Trophoblast cell (in vitro differentiated cells and primary cell): ENCODE data around the gene FLNC.

Experiments
- DNase-seq, 2 donors: peaks; one replicate each; pipeline ENCODE4 v3.0.0-alpha.2; 2016
- H2AFZ ChIP-seq: 2 replicates; pipeline ENCODE4 v1.6.1; 2013; ENCODE audit warnings: low read length, moderate library complexity, mild to moderate bottlenecking; ENCODE audit not compliant: insufficient read depth, poor library complexity
- H2AK5ac ChIP-seq: 2 replicates; pipeline ENCODE4 v1.6.1; 2013; ENCODE audit warnings: mild to moderate bottlenecking, low read length
- H2BK120ac ChIP-seq: 2 replicates; pipeline ENCODE4 v1.6.1; 2013; ENCODE audit warnings: low read length, mild to moderate bottlenecking, moderate library complexity; ENCODE audit not compliant: insufficient read depth, poor library complexity
- H2BK12ac ChIP-seq: 2 replicates; pipeline ENCODE4 v1.6.1; 2013; ENCODE audit warnings: mild to moderate bottlenecking, low read length, moderate library complexity
- H2BK5ac ChIP-seq: 2 replicates; pipeline ENCODE4 v1.6.1; 2013; ENCODE audit warnings: low read length, low read depth, moderate library complexity, mild to moderate bottlenecking; ENCODE audit not compliant: poor library complexity
- H3K14ac ChIP-seq: 2 replicates; pipeline ENCODE4 v1.6.1; 2013; ENCODE audit warnings: mild to moderate bottlenecking, low read length
- H3K18ac ChIP-seq: 2 replicates; pipeline ENCODE4 v1.6.1; 2013; ENCODE audit warnings: mild to moderate bottlenecking, low read length
- H3K23ac ChIP-seq: 2 replicates; pipeline ENCODE4 v1.6.1; 2013; ENCODE audit warnings: low read length
- H3K27ac ChIP-seq: 2 replicates; pipeline ENCODE4 v1.5.1; 2013; ENCODE audit warnings: low read depth, mild to moderate bottlenecking, inconsistent platforms, low read length, moderate library complexity
- H3K27me3 ChIP-seq: 2 replicates; pipeline ENCODE4 v1.6.1; 2013; ENCODE audit warnings: inconsistent platforms, mild to moderate bottlenecking, low read length, moderate library complexity; ENCODE audit not compliant: insufficient read depth
- H3K36me3 ChIP-seq, 2 experiments: 1 replicate in 1 of 2; 2 replicates in 1 of 2; pipeline ENCODE4 v1.6.1; 2013; ENCODE audit warnings: low read length in 2 of 2, mild to moderate bottlenecking in 2 of 2, moderate library complexity in 1 of 2; ENCODE audit not compliant: insufficient read depth in 2 of 2, control insufficient read depth in 1 of 2
- H3K4ac ChIP-seq: 2 replicates; pipeline ENCODE4 v1.6.1; 2013; ENCODE audit warnings: low read depth, mild to moderate bottlenecking, low read length, moderate library complexity
- H3K4me1 ChIP-seq, 2 experiments: 1 replicate in 1 of 2; 2 replicates in 1 of 2; pipeline ENCODE4 v1.6.1; 2013; ENCODE audit warnings: low read length in 2 of 2, mild to moderate bottlenecking in 2 of 2, moderate library complexity in 1 of 2; ENCODE audit not compliant: insufficient read depth in 2 of 2, control insufficient read depth in 1 of 2
- H3K4me2 ChIP-seq: 2 replicates; pipeline ENCODE4 v1.6.1; 2013; ENCODE audit warnings: inconsistent platforms, mild to moderate bottlenecking, low read length, moderate library complexity
- H3K4me3 ChIP-seq: 2 replicates; pipeline ENCODE4 v1.5.1; 2013; ENCODE audit warnings: mild to moderate bottlenecking, low read depth, low read length, inconsistent platforms
- H3K79me1 ChIP-seq: one replicate; pipeline ENCODE4 v1.6.1; 2013; ENCODE audit warnings: low read length
- H3K79me2 ChIP-seq: 2 replicates; pipeline ENCODE4 v1.6.1; 2013; ENCODE audit warnings: low read length, mild to moderate bottlenecking; ENCODE audit not compliant: control insufficient read depth, insufficient read depth, poor library complexity
- H3K9ac ChIP-seq: 2 replicates; pipeline ENCODE4 v1.6.1; 2013; ENCODE audit warnings: mild to moderate bottlenecking, low read length
- H3K9me3 ChIP-seq: 2 replicates; pipeline ENCODE4 v1.6.1; 2013; ENCODE audit warnings: low read depth, mild to moderate bottlenecking, control low read depth, inconsistent platforms, low read length; ENCODE audit not compliant: insufficient read depth
- H4K12ac ChIP-seq: 2 replicates; pipeline ENCODE4 v1.6.1; 2013; ENCODE audit warnings: low read depth, mild to moderate bottlenecking, low read length, moderate library complexity
- H4K8ac ChIP-seq: 2 replicates; pipeline ENCODE4 v1.6.1; 2013; ENCODE audit warnings: low read depth, mild to moderate bottlenecking, low read length, moderate library complexity
- H4K91ac ChIP-seq: one replicate; pipeline ENCODE4 v1.6.1; 2013; ENCODE audit warnings: low read depth, mild to moderate bottlenecking, low read length, moderate library complexity
- WGBS: extraction: QIAGEN DNeasy Blood & Tissue Kit; methylation state at CpG from one replicate; pipeline ENCODE4 v1.1.7; 2013; ENCODE audit warnings: missing lambda C conversion rate; ENCODE audit not compliant: insufficient read length, insufficient coverage; ENCODE audit errors: extremely low coverage; 5-methylcytosine and 5-hydroxymethylcytosine counted together

FLNC gene

GRCh38 chr7:128833946-128834325 is 3.7 kb downstream of the FLNC start:
- peak overlapping the region; percentile 78 for H3K4me2 ChIP-seq
- DNase-seq, result no peak
- no CpG with 5 or more reads among the region's 4 CpGs for WGBS
- H4K8ac ChIP-seq, result no peak overlapping the region
- H4K12ac ChIP-seq, result no peak overlapping the region
- H2AK5ac ChIP-seq, result no peak overlapping the region
- H3K9ac ChIP-seq, result no peak overlapping the region
- H3K4ac ChIP-seq, result peak overlapping the region; percentile 12
- no peaks in the 10 kb centered on the region for H3K27me3 ChIP-seq
- H3K18ac ChIP-seq, result no peak overlapping the region
- H3K27ac ChIP-seq, result peak overlapping the region; percentile 67
- H2BK5ac ChIP-seq, result no peak overlapping the region
- no peak overlapping the region for H3K14ac ChIP-seq
- H3K79me2 ChIP-seq, result peaks cover 14% of the 10 kb centered on the region
- no peak overlapping the region for H3K23ac ChIP-seq
- peaks cover 34% of the 10 kb centered on the region for H3K79me1 ChIP-seq
- H3K4me3 ChIP-seq, result no peak overlapping the region
- no peak overlapping the region for H2AFZ ChIP-seq
- no peak overlapping the region for H4K91ac ChIP-seq
- H3K36me3 ChIP-seq, result peaks cover 41 to 44% of the 10 kb centered on the region in 2 experiments
- H3K9me3 ChIP-seq, result peaks cover 5% of the 10 kb centered on the region
- H2BK12ac ChIP-seq, result no peak overlapping the region
- peaks cover 15 to 25% of the 10 kb centered on the region in 2 experiments for H3K4me1 ChIP-seq
- H2BK120ac ChIP-seq, result no peak overlapping the region

- Histone ChIP-seq H4K91ac (no peak overlapping the region), H3K23ac (no peak overlapping the region), H2BK5ac (no peak overlapping the region), H3K4ac (no peak overlapping the region), H3K4me3 (no peak overlapping the region), H3K27ac (no peak overlapping the region), H3K27me3 (no peaks in the 10 kb centered on the region), H3K79me2 (peaks cover 14% of the 10 kb centered on the region), H2AK5ac (no peak overlapping the region), H2BK12ac (no peak overlapping the region), H3K36me3 (peaks cover 55 to 58% of the 10 kb centered on the region in 2 experiments), H3K14ac (no peak overlapping the region), H3K9me3 (peaks cover 5% of the 10 kb centered on the region), H3K79me1 (peaks cover 24% of the 10 kb centered on the region), H2BK120ac (no peak overlapping the region), H4K8ac (no peak overlapping the region), H3K4me1 (peaks cover 6 to 16% of the 10 kb centered on the region in 2 experiments), H3K18ac (no peak overlapping the region), H2AFZ (no peak overlapping the region), H3K9ac (no peak overlapping the region), H4K12ac (no peak overlapping the region), H3K4me2 (no peak overlapping the region)
- DNase-seq, result no peak
- WGBS, result no CpG with 5 or more reads among the region's 16 CpGs
Observed at GRCh38 chr7:128835231-128835751, 5.1 kb downstream of the FLNC start.

GRCh38 chr7:128835790-128836641 is 5.8 kb downstream of the FLNC start:
- Histone ChIP-seq H4K12ac (no peak overlapping the region), H2AK5ac (no peak overlapping the region), H4K91ac (no peak overlapping the region), H4K8ac (no peak overlapping the region), H2BK12ac (no peak overlapping the region), H3K9ac (no peak overlapping the region), H3K4ac (no peak overlapping the region), H2BK120ac (no peak overlapping the region), H3K79me2 (peaks cover 8% of the 10 kb centered on the region), H3K14ac (no peak overlapping the region), H3K27ac (no peak overlapping the region), H2BK5ac (no peak overlapping the region), H3K4me2 (no peak overlapping the region), H3K27me3 (no peaks in the 10 kb centered on the region), H3K79me1 (peaks cover 19% of the 10 kb centered on the region), H3K9me3 (peaks cover 1% of the 10 kb centered on the region), H3K36me3 (peaks cover 62 to 65% of the 10 kb centered on the region in 2 experiments), H3K23ac (no peak overlapping the region), H3K4me1 (peaks cover 6 to 16% of the 10 kb centered on the region in 2 experiments), H3K4me3 (no peak overlapping the region), H2AFZ (no peak overlapping the region), H3K18ac (no peak overlapping the region)
- DNase-seq, result no peak
- no CpG with 5 or more reads among the region's 14 CpGs for WGBS

GRCh38 chr7:128836729-128837348 is 6.6 kb downstream of the FLNC start:
- Histone ChIP-seq H2AFZ (no peak overlapping the region), H2BK5ac (no peak overlapping the region), H4K91ac (no peak overlapping the region), H3K79me2 (peaks cover 4% of the 10 kb centered on the region), H3K18ac (no peak overlapping the region), H3K79me1 (peaks cover 12% of the 10 kb centered on the region), H3K27me3 (no peaks in the 10 kb centered on the region), H3K4me3 (no peak overlapping the region), H3K4me2 (no peak overlapping the region), H3K4me1 (peaks cover 5 to 16% of the 10 kb centered on the region in 2 experiments), H3K27ac (no peak overlapping the region), H3K14ac (no peak overlapping the region), H2BK12ac (no peak overlapping the region), H2AK5ac (no peak overlapping the region), H3K9ac (no peak overlapping the region), H4K12ac (no peak overlapping the region), H3K9me3 (peaks cover 1% of the 10 kb centered on the region), H2BK120ac (no peak overlapping the region), H3K4ac (no peak overlapping the region), H3K36me3 (peaks cover 68 to 71% of the 10 kb centered on the region in 2 experiments), H4K8ac (no peak overlapping the region), H3K23ac (no peak overlapping the region)
- DNase-seq, result no peak
- WGBS, result no CpG with 5 or more reads among the region's 14 CpGs
